ENCODE data around the gene TMEM119. TPM values are rescaled to one million over a fixed set of nuclear protein-coding genes. Genes with fewer than 3 reads are reported as not detected.

Gene TMEM119
- total and polyA plus RNA-seq, 9 of the 15 experiments (the other 6 are each of a cell fraction or from before 2014, with no cell fraction given): 0.18 TPM; not detected in 8

DNA sequence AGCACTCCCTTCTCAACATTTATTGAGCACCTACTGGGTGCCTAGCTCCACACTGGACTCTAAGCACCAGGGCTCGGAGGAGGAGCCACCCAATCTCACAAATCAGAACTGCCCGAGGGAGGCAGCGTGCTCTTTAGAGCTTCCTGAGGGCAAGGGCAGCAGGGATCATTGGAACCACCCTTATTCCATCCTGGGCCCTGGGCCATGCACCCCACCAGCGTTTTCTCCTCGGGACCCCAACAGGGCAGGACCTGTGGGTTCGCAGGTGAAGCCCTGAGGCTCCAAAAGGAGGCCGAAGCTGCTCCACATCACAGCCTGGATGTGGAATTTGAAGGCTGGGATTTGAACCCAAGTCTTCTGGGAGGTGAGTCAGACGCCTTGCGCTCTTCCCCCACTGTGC, 15.4 kb downstream of the TMEM119 start (continued):
- TF ChIP-seq MCM5 (IDR thresholded peaks at IDR 0.05; ENCODE audit: low read depth) (no peak), PRPF4 (IDR thresholded peaks at IDR 0.05; ENCODE audit: insufficient read depth, low read depth, low read length, poor library complexity, severe bottlenecking) (no peak), PYGO2 (tag; IDR thresholded peaks at IDR 0.05) (no peak), ZNF507 (tag; conservative IDR thresholded peaks at IDR 0.05) (no peak), ZNF212 (CRISPR knock-in tag; IDR thresholded peaks at IDR 0.05) (no peak)
- TF ChIP-seq, protein P1, sequence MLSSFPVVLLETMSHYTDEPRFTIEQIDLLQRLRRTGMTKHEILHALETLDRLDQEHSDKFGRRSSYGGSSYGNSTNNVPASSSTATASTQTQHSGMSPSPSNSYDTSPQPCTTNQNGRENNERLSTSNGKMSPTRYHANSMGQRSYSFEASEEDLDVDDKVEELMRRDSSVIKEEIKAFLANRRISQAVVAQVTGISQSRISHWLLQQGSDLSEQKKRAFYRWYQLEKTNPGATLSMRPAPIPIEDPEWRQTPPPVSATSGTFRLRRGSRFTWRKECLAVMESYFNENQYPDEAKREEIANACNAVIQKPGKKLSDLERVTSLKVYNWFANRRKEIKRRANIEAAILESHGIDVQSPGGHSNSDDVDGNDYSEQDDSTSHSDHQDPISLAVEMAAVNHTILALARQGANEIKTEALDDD (IDR thresholded peaks at IDR 0.05): no peak
- TF ChIP-seq, protein P2, sequence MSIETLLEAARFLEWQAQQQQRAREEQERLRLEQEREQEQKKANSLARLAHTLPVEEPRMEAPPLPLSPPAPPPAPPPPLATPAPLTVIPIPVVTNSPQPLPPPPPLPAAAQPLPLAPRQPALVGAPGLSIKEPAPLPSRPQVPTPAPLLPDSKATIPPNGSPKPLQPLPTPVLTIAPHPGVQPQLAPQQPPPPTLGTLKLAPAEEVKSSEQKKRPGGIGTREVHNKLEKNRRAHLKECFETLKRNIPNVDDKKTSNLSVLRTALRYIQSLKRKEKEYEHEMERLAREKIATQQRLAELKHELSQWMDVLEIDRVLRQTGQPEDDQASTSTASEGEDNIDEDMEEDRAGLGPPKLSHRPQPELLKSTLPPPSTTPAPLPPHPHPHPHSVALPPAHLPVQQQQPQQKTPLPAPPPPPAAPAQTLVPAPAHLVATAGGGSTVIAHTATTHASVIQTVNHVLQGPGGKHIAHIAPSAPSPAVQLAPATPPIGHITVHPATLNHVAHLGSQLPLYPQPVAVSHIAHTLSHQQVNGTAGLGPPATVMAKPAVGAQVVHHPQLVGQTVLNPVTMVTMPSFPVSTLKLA (conservative IDR thresholded peaks at IDR 0.05): no peak
- TF ChIP-seq, protein P3, sequence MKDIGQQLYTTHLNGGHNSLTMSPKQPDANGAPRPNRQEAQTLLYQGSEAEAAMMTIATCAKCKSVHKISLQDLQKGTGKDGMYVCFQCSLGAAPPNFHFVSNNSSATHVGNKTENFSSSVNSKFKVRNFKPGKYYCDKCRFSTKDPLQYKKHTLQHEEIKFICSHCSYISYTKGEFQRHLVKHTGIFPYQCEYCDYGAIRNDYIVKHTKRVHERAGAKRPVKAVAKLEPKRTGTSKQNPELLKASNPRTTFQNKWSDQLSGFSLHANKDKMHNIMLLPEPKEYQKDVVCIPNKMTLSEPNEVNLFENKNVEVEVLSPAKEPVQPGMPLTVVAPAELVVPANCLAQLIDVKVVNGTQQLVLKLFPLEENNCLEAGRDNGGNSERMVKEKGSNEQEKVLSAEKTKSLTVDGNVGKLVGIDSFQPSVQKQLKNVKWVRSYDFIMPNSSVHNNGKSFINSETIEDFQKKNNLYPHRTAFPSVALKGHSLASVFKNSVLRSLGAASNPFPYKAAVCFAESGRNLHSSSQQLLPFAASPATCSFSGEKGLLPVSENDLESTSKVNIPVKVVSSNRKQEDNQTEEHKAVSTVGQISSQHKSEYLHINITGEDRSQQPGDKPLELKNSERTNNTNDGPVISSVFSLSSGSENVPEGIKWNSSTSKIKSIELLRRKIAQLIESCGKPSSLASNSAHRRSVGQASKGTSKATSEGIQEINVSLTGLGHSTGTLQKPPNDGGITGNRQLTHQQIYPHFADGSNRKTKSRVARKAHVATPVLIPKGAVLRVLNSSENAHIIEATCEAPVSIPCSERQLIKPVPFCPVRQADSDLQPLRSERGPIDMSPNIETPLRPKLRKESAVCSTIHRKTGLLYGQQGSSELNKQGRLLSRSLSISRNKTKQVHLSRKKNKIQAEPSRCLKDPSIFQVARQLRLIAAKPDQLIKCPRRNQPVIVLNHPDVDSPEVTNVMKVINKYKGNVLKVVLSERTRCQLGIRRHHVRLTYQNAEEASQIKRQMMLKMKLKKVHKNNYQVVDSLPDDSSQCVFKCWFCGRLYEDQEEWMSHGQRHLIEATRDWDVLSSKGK (CRISPR knock-in tag; IDR thresholded peaks at IDR 0.05): no peak
- TF ChIP-seq, protein P4, sequence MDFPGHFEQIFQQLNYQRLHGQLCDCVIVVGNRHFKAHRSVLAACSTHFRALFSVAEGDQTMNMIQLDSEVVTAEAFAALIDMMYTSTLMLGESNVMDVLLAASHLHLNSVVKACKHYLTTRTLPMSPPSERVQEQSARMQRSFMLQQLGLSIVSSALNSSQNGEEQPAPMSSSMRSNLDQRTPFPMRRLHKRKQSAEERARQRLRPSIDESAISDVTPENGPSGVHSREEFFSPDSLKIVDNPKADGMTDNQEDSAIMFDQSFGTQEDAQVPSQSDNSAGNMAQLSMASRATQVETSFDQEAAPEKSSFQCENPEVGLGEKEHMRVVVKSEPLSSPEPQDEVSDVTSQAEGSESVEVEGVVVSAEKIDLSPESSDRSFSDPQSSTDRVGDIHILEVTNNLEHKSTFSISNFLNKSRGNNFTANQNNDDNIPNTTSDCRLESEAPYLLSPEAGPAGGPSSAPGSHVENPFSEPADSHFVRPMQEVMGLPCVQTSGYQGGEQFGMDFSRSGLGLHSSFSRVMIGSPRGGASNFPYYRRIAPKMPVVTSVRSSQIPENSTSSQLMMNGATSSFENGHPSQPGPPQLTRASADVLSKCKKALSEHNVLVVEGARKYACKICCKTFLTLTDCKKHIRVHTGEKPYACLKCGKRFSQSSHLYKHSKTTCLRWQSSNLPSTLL (IDR thresholded peaks at IDR 0.05): no peak
